GM12878 (cell line): ENCODE results near the gene RAB31. TPM values are rescaled to one million over a fixed set of nuclear protein-coding genes. Genes with fewer than 3 reads are reported as not detected.

Experiments used
- ATAC-seq: fragments of 200-7000 bp; cut with Tn5 transposase; 3 replicates; pipeline ENCODE4 v1.9.1; 2020; ENCODE audit warnings: mild to moderate bottlenecking, moderate library complexity
- BruUV-seq: library from RNA; stranded (reverse); fragments of 400-500 nt; replicated peaks from 2 replicates; lab custom pipeline; 2021; lab: Mats Ljungman, UMichigan
- CTCF ChIA-PET: fragments of 300-600 bp; sonication (Branson Sonifier 250); formaldehyde crosslinking; extraction: SDS; loops from one replicate; lab custom pipeline; 2021; ENCODE audit warnings: inconsistent platforms; lab: Yijun Ruan, JAX
- POLR2A ChIA-PET: fragments of 350-600 bp; formaldehyde crosslinking; extraction: SDS; loops from one replicate; lab custom pipeline; 2021; ENCODE audit warnings: inconsistent platforms; lab: Charles Lee
- RAD21 ChIA-PET: fragments of 300-600 bp; sonication (Branson Sonifier 250); formaldehyde crosslinking; loops from one replicate; lab custom pipeline; 2023; ENCODE audit warnings: antibody characterized with exemption; ENCODE audit not compliant: unreplicated experiment; lab: Charles Lee
- SMC1A ChIA-PET: fragments of 300-600 bp; sonication (Branson Sonifier 250); formaldehyde crosslinking; loops from one replicate; lab custom pipeline; 2023; ENCODE audit not compliant: unreplicated experiment, uncharacterized antibody; lab: Charles Lee
- DNase-seq: peaks from one replicate; pipeline ENCODE4 v3.0.0-alpha.2; 2011; ENCODE audit warnings: low read depth, low spot score
- FAIRE-seq: peaks from 3 replicates; lab custom pipeline; 2011; peaks lifted over from hg19 to GRCh38; lab: Jason Lieb, UNC
- H2AFZ ChIP-seq: 2 replicates; pipeline ENCODE4 v1.6.0; 2011; ENCODE audit warnings: low read depth, low read length, control low read depth; ENCODE audit not compliant: control insufficient read depth
- H3K27ac ChIP-seq: 2 replicates; pipeline ENCODE4 v1.5.1; 2011; ENCODE audit warnings: control low read depth; ENCODE audit not compliant: control insufficient read depth, insufficient read depth
- H3K27me3 ChIP-seq, 2 experiments: replicated peaks in 1 of 2; 2 replicates each; pipeline versions ENCODE4 v1.6.0 to v1.6.1; 2011; ENCODE audit warnings: low read length in 1 of 2; ENCODE audit not compliant: control insufficient read depth in 2 of 2, insufficient read depth in 2 of 2
- H3K36me3 ChIP-seq, 2 experiments: 2 replicates each; pipeline ENCODE4 v1.5.1; 2011; ENCODE audit warnings: low read length in 1 of 2; ENCODE audit not compliant: control insufficient read depth in 2 of 2, insufficient read depth in 2 of 2
- H3K4me1 ChIP-seq: 2 replicates; pipeline ENCODE4 v1.6.1; 2011; ENCODE audit warnings: mild to moderate bottlenecking, low read length, moderate library complexity, mixed read lengths; ENCODE audit not compliant: control insufficient read depth, insufficient read depth
- H3K4me2 ChIP-seq: 2 replicates; pipeline ENCODE4 v1.6.0; 2011; ENCODE audit warnings: control low read depth; ENCODE audit not compliant: control insufficient read depth, insufficient read depth
- H3K4me3 ChIP-seq: fragments of 200-600 bp; sonication (generic); 2 replicates; pipeline ENCODE4 v1.5.1; 2016
- H3K79me2 ChIP-seq: 2 replicates; pipeline ENCODE4 v1.6.0; 2011; ENCODE audit warnings: low read length; ENCODE audit not compliant: control insufficient read depth, insufficient read depth
- H3K9ac ChIP-seq: 2 replicates; pipeline ENCODE4 v1.8.0; 2011; ENCODE audit warnings: low read length, control low read depth, mixed read lengths; ENCODE audit not compliant: control insufficient read depth, insufficient read depth
- H3K9me3 ChIP-seq: replicated peaks from 3 replicates; pipeline ENCODE4 v1.5.1; 2011; ENCODE audit warnings: mild to moderate bottlenecking, low read length; ENCODE audit not compliant: control insufficient read depth, insufficient read depth
- H4K20me1 ChIP-seq: 2 replicates; pipeline ENCODE4 v1.6.0; 2011; ENCODE audit not compliant: control insufficient read depth, insufficient read depth
- ATF7 ChIP-seq: fragments of 450-650 bp; IDR thresholded peaks from 2 replicates; pipeline ENCODE4 v1.6.1; 2016; ENCODE audit warnings: low read depth, mild to moderate bottlenecking
- BMI1 ChIP-seq: fragments of 450-650 bp; IDR thresholded peaks from 2 replicates; pipeline ENCODE4 v1.6.1; 2016; ENCODE audit warnings: mild to moderate bottlenecking, moderate library complexity, borderline replicate concordance
- BRCA1 ChIP-seq: IDR thresholded peaks from 2 replicates; pipeline ENCODE4 v1.6.1; 2011; ENCODE audit warnings: low read depth, low read length, improper control_type of control experiment
- CBX5 ChIP-seq: sonication (generic); IDR thresholded peaks from 2 replicates; pipeline ENCODE4 v1.6.1; 2016; ENCODE audit warnings: low read depth, moderate library complexity, mild to moderate bottlenecking, inconsistent platforms
- CHD2 ChIP-seq: IDR thresholded peaks from 2 replicates; pipeline ENCODE4 v1.6.1; 2011; ENCODE audit warnings: low read depth, low read length, improper control_type of control experiment, borderline replicate concordance
- CHD4 ChIP-seq: fragments of 200-600 bp; sonication (generic); IDR thresholded peaks from 2 replicates; pipeline ENCODE4 v1.6.1; 2016; ENCODE audit warnings: mild to moderate bottlenecking
- DPF2 ChIP-seq: fragments of 450-650 bp; IDR thresholded peaks from 2 replicates; pipeline ENCODE4 v1.6.1; 2017; ENCODE audit warnings: mild to moderate bottlenecking
- GATAD2B ChIP-seq: fragments of 450-650 bp; conservative IDR thresholded peaks from 2 replicates; pipeline ENCODE4 v1.6.1; 2017; ENCODE audit warnings: low read depth, mild to moderate bottlenecking, moderate library complexity
- IKZF1 ChIP-seq: fragments of 450-650 bp; conservative IDR thresholded peaks from 2 replicates; pipeline ENCODE4 v1.6.1; 2017; ENCODE audit warnings: antibody characterized with exemption, mild to moderate bottlenecking
- MAX ChIP-seq: IDR thresholded peaks from 2 replicates; pipeline ENCODE4 v1.6.1; 2012; ENCODE audit warnings: low read depth, low read length, improper control_type of control experiment
- POLR2A ChIP-seq: IDR thresholded peaks from 2 replicates; pipeline ENCODE4 v1.6.1; 2011; ENCODE audit warnings: low read depth, mild to moderate bottlenecking, low read length
- RELA ChIP-seq: fragments of 450-650 bp; IDR thresholded peaks from 2 replicates; pipeline ENCODE4 v1.8.0; 2014; ENCODE audit warnings: borderline replicate concordance; ENCODE audit not compliant: partially characterized antibody
- SMAD5 ChIP-seq: IDR thresholded peaks from 2 replicates; pipeline ENCODE4 v1.6.1; 2016; ENCODE audit warnings: antibody characterized with exemption, low read depth
- SREBF1 ChIP-seq: IDR thresholded peaks from 2 replicates; pipeline ENCODE4 v1.6.1; 2012; ENCODE audit warnings: mild to moderate bottlenecking, low read length
- STAT1 ChIP-seq: fragments of 450-650 bp; conservative IDR thresholded peaks from 2 replicates; pipeline ENCODE4 v1.6.1; 2014; ENCODE audit warnings: antibody characterized with exemption, mild to moderate bottlenecking
- WGBS: methylation state at CpG from one replicate; pipeline ENCODE4 v1.1.6; 2016; ENCODE audit warnings: low lambda C conversion rate; ENCODE audit not compliant: insufficient replicate concordance, insufficient coverage; ENCODE audit errors: missing lambda C conversion rate; 5-methylcytosine and 5-hydroxymethylcytosine counted together
- in situ Hi-C: fragments of 300-500 bp; cut with MboI; formaldehyde crosslinking; loops from 9 replicates; pipeline ENCODE4 v1.14.3; 2018; ENCODE audit warnings: mixed read lengths
- intact Hi-C: fragments of 100-400 bp; cut with micrococcal nuclease; formaldehyde crosslinking; loops from one replicate; pipeline ENCODE4 v1.14.2; 2022; ENCODE audit not compliant: unreplicated experiment
- polyA plus RNA-seq, 11 experiments: library from polyadenylated mRNA; depleted of rRNA in 4 of 11; unstranded in 6 of 11; stranded (reverse) in 5 of 11; fragments of >200 nt; fragmentation: Nextera tagmentation in 4 of 11; fragmentation: Illumina TruSeq in 1 of 11; extraction: Ambion mirVana in 4 of 11; extraction: Trizol in 1 of 11; gene quantifications; 1 replicate in 1 of 11; 2 replicates in 10 of 11; pipeline versions ENCODE4 v1.2.1 to v1.2.3, GENCODE V29; 2011 to 2016; ENCODE audit warnings: inconsistent platforms in 2 of 11, missing spikeins in 2 of 11, low read depth in 1 of 11
- total RNA-seq, 4 experiments: library from RNA; depleted of rRNA in 3 of 4; stranded (reverse); fragments of >200 nt in 3 of 4; fragmentation: Illumina TruSeq in 1 of 4; extraction: Trizol in 1 of 4; gene quantifications; 2 replicates each; pipeline versions ENCODE4 v1.2.1 to v1.2.3, GENCODE V29; 2013 to 2021

The RAB31 gene
- total and polyA plus RNA-seq, 10 of the 15 experiments (the other 5 are each of a cell fraction or from before 2014, with no cell fraction given) = 0.80 to 23.3 (median 12.2) TPM

DNA sequence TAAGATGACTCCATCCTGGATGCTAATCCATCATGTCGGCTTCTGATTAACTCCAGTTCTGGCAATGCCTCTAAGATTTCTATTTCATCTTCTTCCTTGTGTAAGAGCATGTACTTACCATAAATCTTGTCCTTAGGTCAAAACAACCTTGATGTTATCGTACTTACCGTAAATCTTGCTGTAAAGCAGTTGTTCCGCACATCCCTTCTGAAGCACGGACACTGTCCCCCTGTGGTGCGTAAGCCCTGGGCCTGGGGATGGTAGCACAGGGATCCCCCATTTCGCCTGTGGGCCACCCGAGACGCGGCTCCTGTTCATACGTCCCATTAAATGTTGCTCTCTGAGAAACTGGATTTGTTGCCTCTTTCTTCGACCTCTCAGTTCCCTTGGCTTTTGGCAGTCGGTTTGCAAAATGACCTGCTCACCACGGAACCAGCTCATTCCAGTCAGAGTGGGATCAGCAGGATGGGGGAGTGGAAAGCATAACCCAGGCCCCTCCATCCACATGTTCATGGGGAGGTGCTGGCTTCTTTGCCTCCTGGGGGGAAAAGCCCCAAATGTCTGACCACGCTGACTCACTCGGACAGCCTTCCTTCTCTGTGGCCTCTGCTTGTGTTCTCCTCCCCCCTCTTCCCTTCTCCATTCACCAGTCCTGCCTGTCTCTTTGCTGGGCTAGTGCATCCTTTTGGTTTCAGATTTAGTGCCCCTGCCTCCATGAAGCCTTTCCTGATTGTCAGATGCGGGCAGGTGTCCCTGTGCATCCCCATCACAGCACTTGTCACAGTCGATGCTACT is 49.9 kb downstream of the RAB31 start:
- RAD21 ChIA-PET = no interaction called here
- no peak overlapping the region for H2AFZ ChIP-seq
- intact Hi-C loops = no loop called here
- no peaks in the 10 kb centered on the region for H3K36me3 ChIP-seq
- no peaks in the 10 kb centered on the region for H3K27me3 ChIP-seq
- H3K4me1 ChIP-seq = no peaks in the 10 kb centered on the region; the same call in 1 of the 2 replicates
- in situ Hi-C loops = no loop called here
- DNase-seq = no peak
- ATAC-seq = no peak
- SMC1A ChIA-PET = interaction anchor here (0.6 kb wide), 1 partner anchor 760 kb away, joined by 3 read pairs; no protein-coding TSS in a partner anchor
- no peaks in the 10 kb centered on the region for H3K79me2 ChIP-seq
- no peak overlapping the region for H3K4me2 ChIP-seq
- H4K20me1 ChIP-seq = no peaks in the 10 kb centered on the region
- 85% methylated on average over 18 of the region's 18 CpGs for WGBS
- POLR2A ChIA-PET = no interaction called here
- FAIRE-seq = no peak
- TF ChIP-seq RELA (no peak), SMAD5 (no peak), GATAD2B (no peak), DPF2 (no peak), CHD2 (no peak), BMI1 (no peak), BRCA1 (no peak), IKZF1 (no peak), MAX (no peak), CBX5 (no peak), CHD4 (no peak), ATF7 (no peak), STAT1 (no peak), SREBF1 (no peak), POLR2A (no peak)
- no peak overlapping the region for H3K9ac ChIP-seq
- H3K27ac ChIP-seq = no peak overlapping the region
- H3K9me3 ChIP-seq = no peaks in the 10 kb centered on the region
- CTCF ChIA-PET = no interaction called here
- H3K4me3 ChIP-seq = no peak overlapping the region
- no TSS peak for BruUV-seq
